Measurements from ENCODE around the gene PRRT2.
"Not testable (repeated sequence)": the region's sequence is repeated elsewhere in the genome, so short reads cannot be mapped to it uniquely, and the experiment has no call there.

PRRT2 gene

DNA sequence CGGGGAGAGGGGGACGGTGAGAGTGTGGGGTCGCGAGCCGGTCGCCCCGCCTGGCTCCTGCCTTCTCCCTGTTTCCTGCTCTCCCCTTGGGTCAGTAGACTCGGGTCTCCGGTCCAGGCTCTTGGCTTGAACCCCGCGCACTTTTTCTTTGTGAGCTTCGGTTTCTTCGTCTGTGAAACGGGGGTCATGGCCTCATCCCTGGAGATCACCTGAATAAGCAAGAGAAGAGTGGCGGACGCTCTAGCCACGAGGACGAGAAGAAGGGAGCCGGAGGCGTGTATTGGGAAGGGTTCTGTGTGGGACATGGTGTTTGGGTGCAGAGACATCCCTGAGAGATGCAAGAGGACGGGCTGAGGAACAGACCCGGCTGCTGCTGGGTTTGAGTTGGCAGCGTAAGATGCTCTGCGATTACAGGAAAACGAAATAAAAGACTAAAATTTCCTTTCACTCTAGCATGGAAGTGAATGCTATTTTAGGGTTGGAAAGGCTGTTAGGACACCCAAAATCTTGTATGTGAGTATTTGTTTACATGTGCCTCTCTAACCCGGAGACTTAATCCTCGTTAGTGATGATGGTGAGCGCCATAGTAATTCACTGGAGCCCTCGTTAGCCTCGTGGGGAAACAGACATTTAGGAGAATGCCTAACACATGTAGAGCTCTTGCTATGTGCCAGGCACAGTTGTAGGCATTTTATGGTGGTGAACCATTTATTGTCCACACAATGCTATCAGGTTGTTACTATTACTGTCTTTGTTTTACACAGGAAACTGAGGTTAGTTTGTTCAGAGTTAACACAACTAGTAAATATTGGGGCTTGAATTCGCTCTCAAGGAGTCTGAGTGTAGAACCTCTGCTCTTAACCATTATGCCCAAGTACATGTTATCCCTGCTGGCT is 20.8 kb upstream of the PRRT2 start:
- no peak for DNase-seq

DNA sequence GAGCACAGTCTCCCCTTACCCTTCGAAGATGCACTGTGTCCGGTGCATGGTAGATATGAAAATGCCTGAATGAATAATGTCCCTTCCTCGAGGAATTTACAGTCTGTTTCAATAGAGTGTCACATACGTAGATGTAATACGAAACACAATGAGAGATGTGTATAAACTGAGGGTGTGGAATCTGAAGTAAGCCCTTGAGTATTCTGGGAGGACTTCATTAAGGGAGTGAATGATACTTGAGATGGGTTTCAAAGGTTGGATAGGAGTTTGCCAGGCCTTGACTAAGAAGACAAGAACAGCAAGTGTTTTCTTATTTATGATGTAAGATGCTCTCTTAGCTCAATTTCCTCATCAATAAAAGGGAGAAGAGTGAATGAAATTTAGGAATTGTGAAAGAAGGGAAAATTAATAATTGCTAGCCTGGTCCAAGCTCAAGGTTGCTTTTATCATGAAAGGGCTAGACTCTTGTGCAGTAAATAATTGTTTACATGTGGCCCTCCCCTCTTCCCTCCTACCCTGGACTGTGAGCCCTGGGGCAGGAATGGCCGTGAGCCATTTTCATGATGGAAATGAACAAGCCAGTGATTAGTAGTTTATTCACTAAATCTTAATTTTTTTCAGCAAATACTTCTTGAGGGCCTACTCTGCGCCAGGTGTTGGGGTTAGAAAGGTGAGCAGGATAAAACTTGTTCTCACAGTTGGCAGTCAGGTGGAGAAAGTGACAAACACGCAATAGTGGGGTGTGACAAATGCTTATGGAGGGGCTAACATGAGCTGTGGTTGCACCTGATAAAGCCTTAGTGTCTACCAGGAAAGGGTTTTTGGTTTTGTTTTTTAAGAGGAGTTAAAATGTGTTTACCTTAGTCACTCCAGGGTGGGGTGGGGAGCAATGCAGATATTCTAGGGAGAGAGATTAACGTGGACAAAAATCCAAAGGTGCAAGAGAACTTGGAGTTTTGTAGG is 19.9 kb upstream of the PRRT2 start:
- no peak for DNase-seq

DNA sequence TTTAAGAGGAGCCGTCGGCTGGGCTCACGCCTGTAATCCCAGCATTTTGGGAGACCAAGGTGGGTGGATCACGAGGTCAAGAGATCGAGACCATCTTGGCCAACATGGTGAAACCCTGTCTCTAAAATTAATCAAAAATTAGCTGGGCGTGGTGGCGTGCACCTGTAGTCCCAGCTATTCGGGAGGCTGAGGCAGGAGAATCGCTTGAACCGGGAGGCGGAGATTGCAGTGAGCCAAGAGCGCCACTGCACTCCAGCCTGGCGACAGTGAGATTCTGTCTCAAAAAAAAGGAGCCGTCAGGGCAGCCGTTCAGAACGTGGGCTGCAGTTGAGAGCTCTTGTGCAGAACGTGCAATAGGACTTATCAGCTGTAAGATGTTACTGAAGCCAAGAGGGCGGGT is 18.8 kb upstream of the PRRT2 start:
- not testable (repeated sequence) for DNase-seq

DNA sequence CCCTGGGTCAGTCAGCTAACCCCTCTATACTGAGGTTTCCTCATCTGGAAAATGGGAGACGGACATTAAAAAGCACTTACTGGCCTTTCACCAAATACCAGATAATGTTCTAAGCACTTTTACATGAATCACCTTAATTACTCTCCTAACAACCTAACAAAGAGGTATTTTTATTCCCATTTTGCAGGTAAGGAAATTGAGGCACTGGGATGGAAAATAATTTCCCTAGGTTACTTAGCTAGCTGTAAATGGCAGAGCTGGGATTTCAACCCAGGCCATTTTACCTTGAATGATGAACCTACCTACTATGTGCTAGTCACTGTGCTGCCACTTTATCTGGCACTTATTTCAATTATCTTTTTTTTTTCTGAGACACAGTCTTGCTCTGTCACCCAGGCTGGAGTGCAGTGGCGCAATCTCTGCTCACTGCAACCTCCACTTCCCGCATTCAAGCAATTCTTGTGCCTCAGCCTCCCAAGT is 17.7 kb upstream of the PRRT2 start:
- no peak for DNase-seq

DNA sequence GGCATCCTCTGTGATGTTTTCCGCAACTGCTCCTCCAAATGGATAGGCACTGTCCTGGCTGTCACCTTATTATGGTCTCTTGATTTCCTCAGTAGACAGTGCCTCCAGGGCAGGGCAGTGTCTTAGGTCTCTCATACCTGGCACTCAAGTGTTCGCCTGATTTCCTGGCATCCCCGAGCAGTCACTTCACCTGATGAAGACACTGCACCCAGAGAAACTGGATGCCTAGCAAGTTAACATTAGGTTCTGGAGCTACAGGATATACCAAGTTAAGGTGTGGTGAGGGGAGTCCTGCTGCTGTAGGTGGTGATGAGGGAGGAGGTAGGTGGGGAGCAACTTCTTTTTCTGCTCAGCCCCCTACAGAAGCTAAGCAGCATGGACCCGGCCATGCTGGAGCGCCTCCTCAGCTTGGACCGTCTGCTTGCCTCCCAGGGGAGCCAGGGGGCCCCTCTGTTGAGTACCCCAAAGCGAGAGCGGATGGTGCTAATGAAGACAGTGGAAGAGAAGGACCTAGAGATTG is 9.5 kb upstream of the PRRT2 start:
- no peak for DNase-seq

DNA sequence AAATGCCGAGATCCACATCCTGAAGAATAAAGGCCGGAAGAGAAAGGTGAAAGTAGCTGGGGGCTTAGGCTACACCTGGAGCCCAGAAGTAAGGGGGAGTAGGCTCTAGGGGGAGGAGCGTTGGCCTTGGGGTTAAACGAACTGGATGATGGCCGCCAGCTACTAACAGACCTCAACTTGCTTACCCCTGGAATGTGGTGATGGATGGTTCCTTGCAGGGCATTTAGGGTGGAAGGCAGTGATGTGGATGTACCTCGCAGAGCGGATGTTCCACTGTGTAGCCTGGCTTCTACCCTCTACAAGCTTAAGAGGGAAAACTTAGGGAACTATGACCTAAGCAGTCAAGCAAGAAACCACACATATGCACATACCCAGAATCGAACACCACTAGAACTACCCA is 8.0 kb upstream of the PRRT2 start:
- DNase-seq: no peak

DNA sequence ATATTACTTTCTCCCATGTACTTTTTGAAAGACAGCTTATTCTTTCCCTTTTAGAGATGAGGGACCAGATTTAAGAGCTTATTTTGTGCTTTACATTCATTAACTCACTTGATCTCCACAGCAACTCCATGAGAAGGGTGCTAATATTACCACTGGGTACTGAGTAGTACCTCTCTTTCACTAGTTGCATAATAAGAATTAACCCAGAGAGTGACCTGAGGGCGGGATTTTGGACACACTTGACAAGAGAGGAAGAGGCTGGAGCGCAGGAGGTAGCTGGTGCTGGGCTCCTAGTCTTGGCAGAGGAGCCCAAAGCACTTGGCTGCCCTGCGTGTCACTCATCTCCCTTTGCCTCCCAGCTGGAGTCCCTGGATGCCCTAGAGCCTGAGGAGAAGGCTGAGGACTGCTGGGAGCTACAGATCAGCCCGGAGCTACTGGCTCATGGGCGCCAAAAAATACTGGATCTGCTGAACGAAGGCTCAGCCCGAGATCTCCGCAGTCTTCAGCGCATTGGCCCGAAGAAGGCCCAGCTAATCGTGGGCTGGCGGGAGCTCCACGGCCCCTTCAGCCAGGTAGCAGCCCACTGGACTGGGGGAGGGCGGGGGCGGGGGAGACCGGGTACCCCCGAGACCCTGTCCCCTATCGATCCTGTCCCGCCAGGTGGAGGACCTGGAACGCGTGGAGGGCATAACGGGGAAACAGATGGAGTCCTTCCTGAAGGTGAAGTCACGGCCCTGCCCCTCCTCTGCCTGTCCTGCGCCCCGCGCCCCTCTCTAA is 7.3 kb upstream of the PRRT2 start:
- DNase-seq: no peak

DNA sequence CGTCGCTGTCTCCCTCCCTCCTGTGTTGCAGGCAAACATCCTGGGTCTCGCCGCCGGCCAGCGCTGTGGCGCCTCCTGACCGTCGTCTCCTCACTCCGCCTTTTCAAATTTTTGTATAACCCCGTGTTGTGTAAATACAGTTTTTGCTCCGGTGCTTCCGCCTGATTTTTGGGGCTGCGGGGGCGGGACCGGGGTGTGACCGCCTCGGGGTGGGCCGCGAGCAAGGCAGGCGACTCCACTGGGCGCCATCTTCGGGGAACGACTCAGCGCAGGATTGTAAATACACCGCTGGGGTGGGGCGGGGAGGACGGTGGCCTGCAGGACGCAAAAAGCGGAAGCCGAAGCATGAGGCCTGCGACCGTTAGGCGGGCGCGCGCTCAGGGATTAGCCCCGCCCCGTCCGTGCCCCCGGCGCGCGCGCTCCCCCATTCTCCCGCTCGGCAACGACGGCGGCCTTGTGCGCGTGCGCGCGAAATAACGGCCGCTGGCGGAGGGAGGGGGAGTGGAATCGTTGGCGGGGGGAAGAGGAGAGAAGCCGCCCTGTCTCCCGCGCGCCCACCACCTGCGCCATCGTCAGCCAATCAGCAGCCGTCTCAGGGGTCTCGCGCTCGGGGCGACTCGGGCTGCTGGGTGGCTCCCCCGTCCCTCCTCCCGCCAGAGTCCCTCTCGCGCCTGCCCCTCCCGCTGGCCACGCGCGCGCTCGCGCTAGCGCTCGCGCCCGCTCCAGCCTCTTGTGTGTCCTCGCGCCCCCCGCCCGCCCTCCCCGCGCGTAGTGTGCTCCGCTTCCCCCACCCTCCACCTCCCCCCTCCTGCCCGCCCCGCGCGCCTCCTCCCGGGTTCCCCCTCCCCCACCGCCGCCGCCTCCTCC is 6.5 kb upstream of the PRRT2 start:
- peak; percentile 100 for DNase-seq

DNA sequence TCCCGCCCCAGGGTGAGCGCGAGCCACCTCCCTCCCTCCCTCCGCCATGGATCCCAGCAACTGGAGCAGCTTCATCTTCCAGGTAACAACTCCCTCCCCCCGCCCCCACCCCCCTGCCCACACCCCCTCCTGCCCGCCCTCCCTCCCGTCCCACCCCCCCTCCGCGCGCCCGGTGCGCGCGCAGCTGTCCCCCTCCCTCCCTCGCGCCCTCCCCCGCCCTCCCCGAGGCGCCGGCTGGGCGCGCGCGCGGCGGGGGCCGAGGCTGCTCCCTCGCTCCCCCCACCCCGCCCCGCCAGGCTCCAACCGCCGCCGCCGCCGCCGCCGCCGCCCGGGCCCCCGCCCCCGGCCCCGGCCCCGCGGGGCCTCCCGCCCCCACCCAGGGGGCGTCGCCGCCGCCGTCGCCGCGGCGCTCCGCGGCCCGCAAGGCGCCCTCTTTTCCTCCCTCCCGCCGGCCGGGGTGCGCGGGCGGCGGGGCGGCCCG is 5.9 kb upstream of the PRRT2 start, which contains the start of gene MAZ:
MAZ (plus strand) TSS at position 431 of the 481 bp plus-strand sequence. CDS start 173 bp downstream, outside the sequence.
- no peak for DNase-seq

DNA sequence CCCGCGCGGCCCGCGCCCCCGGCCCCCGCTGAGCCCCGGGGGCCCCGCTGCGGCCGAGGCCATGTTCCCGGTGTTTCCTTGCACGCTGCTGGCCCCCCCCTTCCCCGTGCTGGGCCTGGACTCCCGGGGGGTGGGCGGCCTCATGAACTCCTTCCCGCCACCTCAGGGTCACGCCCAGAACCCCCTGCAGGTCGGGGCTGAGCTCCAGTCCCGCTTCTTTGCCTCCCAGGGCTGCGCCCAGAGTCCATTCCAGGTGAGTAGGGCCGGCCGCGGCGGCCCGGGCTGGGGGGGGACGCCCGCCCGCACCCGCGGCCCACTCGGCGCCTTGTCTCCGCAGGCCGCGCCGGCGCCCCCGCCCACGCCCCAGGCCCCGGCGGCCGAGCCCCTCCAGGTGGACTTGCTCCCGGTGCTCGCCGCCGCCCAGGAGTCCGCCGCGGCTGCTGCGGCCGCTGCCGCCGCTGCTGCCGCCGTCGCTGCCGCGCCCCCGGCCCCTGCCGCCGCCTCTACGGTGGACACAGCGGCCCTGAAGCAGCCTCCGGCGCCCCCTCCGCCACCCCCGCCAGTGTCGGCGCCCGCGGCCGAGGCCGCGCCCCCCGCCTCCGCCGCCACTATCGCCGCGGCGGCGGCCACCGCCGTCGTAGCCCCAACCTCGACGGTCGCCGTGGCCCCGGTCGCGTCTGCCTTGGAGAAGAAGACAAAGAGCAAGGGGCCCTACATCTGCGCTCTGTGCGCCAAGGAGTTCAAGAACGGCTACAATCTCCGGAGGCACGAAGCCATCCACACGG is 5.2 kb upstream of the PRRT2 start:
- peak; percentile 63 for DNase-seq

DNA sequence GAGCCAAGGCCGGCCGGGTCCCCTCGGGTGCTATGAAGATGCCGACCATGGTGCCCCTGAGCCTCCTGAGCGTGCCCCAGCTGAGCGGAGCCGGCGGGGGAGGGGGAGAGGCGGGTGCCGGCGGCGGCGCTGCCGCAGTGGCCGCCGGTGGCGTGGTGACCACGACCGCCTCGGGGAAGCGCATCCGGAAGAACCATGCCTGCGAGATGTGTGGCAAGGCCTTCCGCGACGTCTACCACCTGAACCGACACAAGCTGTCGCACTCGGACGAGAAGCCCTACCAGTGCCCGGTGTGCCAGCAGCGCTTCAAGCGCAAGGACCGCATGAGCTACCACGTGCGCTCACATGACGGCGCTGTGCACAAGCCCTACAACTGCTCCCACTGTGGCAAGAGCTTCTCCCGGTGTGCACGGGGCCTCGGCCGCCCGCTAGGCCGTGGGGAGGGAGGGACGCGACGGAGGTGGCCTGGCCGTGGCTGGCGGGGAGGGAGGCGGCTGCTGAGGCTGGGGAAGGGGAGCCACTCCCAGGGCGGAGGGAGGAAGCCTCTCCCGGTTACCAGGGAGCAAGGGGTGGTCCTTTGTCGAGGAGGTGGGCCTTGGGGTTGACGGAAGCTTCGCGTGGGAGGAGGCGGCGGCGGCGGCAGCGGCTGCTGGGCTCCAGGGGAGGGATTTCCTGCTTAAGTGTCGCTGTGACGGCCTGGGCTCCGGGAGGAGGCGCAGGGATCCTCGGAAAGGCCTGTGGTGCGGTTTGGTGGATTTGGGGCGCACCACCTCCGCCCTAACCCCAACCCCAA is 4.4 kb upstream of the PRRT2 start:
- peak; percentile 90 for DNase-seq

DNA sequence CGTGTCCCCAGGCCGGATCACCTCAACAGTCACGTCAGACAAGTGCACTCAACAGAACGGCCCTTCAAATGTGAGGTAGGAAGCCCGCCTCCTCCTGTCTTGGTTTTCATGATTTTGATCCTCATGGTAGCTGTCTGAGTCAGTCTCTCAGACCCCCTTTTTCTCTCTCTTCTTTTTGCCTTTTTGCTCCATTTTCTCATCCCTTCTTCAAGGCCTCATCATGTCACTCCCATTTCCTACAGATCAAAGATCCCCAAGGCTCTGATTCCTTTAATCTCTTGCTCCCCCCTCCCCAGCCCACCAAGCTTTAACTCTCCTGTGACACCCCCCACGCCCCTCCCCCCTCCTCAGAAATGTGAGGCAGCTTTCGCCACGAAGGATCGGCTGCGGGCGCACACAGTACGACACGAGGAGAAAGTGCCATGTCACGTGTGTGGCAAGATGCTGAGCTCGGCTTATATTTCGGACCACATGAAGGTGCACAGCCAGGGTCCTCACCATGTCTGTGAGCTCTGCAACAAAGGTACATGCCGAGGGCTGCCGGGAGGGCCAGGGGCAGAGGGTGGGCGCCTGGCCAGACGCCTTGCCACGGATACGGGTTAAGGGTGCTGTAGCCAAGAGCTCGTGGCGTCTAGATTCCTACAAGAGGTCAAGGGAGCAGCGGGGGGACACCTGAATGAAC is 3.6 kb upstream of the PRRT2 start:
- no peak for DNase-seq

DNA sequence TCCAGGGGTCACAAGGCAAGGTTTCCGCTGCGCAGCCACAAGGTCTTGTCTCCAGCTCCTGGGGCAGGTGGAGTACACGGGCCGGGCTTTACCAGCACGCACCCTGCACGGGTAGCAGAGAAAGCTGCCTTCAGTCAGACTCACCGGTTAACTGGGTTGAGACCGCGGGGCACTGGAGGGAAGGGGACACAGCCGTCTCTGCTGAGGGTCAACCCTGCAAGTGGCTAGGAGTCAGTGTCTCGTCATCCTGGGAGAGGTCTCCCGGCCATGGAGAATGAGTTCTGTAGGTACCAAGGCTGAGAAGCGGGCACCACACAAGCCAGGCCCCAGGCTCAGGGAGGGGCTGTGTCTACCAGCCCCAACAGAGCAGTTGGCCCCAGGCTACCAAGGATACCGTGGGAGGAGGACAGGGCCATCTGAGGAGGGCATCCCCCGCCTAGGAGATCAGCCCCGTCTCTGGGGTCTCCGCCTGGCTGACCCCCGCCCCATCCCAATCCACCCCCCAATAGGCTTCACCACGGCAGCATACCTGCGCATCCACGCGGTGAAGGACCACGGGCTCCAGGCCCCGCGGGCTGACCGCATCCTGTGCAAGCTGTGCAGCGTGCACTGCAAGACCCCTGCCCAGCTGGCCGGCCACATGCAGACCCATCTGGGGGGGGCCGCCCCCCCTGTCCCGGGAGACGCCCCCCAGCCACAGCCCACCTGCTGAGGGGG is 2.8 kb upstream of the PRRT2 start:
- no peak for DNase-seq

DNA sequence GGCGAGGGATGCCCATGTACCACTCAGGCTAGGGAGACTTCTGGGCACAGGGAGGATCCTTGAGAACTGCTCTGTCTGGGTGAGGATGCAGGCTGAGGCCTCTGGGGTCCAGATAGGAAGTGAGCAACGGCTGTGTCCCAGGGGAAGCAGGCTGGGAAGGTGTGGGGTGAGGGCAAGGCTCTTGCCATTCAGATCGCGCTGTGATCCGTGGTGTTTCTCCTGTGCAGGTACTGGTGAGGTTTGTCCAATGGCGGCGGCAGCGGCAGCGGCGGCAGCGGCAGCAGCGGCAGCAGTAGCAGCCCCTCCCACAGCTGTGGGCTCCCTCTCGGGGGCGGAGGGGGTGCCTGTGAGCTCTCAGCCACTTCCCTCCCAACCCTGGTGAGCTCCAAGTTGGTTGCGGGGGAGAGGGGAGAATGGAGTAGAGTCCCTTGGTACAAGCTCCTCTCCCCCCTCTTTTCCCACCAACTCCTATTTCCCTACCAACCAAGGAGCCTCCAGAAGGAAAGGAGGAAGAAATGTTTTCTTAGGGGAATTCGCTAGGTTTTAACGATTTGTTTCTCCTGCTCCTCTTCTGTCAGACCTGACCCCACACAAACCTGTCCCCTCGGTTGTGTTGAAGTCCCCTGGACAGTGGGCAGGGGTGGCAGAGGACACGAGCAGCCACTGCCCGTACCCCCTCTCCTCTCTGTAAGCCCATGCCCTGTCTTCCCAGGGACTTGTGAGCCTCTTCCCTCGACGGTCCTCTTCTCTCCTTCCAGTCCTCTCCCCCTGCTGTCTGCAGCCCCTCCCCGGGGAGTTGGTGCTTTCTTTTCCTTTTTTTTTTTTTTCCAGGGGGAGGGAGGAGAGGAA is 1.9 kb upstream of the PRRT2 start:
- DNase-seq: no peak

DNA sequence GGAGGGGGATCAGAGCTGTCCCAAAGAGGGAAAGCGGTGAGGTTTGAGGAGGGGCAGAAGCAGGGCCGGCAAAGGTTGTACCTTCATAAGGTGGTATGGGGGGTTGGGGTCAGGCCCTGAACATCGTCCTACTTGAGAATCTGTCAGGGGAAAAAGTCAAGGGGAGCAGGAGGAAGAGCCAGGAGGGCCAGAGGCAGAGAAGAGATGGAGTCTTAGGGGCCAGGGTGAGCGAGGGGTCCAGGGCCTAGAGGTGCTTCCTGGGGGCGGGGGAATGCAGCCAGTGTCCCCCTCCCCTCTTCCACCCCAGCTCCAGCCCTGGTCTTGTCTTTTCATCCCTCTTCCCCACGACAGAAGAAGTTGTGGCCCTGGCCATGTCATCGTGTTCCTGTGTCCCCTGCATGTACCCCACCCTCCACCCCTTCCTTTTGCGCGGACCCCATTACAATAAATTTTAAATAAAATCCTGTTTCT is 1.3 kb upstream of the PRRT2 start:
- DNase-seq: no peak

DNA sequence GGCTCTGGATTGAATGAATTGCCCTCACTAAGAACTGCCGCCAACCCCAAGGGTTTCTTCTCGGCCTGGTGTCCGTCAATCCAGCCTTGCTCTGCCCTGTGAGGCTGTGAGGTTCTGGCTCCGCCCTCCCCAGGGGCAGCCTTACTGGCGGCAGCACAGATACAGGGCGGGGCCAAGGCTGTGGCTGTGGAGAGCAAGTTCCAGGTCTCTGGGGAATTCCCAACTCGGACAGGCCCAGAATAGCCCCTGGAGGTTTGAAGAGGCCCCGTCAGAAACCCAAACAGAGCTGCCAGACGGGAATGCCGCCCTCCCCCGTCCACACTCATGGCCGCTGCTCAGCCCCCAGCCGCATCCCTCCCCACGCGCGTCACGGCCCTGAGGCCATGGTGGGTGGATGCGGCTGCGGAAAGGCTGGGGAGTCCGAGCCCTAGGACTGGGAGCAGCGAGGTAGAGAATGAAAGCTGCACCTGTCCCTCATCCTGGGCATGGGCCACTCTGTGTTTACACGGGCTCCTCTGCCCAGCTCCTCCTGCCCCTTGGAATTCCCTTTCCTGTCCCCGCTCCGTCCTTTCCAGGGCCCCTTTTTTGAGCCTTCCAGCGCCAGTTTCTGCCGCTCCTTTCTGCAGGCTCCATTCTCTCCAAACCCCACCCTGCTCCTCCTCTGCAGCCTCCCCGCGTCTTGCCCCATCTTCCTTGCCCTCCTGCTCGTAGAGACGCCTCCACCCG is 660 bp upstream of the PRRT2 start:
- no peak for DNase-seq

All from NK-92 treated with Interleukin-12 subunit alpha and Interleukin-12 subunit beta, amount 100 ng/mL, for 24 hours (cell line).